NOMO-1 treated with DMSO at 0.1 percent for 48 hours (cell line): ENCODE results near the gene HSPA4.

ENCODE experiments used
- DNase-seq: peaks from one replicate; lab custom pipeline; 2025; ENCODE audit not compliant: unreplicated experiment; lab: John Stamatoyannopoulos, UW

The HSPA4 gene

DNA sequence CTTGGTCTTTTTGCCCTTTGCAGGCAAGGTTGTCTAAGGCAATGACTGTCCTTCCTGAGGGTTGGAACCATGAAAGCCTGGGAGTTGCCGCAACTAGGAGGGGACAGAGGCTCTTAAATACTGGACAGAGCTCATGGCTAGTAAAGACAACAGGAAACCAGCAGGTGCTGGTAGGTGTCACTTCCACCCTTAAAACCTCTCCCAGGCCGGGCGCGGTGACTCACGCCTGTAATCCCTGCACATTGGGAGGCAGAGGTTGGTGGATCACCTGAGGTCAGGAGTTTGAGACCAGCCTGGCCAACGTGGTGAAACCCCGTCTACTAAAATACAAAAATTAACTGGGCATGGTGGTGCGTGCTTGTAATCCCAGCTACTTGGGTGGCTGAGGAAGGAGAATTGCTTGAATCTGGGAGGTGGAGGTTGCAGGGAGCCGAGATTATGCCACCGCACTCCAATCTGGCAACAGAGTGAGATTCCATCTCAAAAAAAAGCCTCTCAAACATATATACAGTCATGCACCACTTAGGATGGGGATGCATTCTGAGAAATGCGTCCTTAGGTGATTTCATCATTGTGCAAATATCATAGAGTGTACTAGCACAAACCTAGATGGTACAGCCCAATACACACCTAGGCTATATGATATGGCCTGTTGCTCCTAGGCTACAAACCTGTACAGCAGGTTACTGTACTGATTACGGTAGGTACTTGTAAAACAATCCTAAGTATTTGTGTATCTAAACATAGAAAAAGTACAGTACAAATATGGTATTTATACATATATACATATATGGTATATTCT is 102.7 kb downstream of the HSPA4 start:
- DNase-seq = no peak

DNA sequence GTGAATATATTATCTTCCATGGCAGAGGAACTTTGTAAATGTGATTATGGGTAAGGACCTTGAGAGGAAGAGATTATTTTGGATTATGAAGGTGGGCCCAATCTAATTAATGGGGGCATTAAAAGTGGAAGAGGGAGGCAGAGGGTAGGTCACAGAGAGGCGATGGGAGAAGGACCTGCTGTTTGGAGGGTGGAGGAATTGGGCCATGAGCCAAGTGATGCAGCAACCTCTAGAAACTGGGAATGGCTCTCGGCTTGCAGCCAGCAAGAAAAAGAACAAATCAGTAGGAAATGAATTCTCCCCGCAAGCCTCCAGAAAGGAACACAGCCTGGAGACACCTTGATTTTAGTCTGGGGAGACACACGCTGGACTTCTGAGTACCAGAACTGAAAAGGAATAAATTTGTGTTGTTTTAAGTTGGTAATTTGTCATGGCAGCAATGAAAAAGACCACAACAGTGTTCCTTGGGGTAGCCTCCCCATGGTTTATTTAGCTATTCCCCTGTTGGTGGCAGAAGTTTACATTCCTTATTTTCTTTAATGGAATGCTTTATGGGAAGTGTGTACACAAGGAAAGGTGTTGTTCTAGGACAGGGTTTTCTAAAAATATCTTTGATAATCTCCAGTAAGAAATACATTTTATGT is 103.6 kb downstream of the HSPA4 start:
- no peak for DNase-seq
